HepG2 (cell line): Measurements from ENCODE around the gene HNRNPA1. TPM values are rescaled to one million over a fixed set of nuclear protein-coding genes. Genes with fewer than 3 reads are reported as not detected.

Source experiments
- ATF7 ChIP-seq, 2 experiments: fragments of 450-650 bp in 1 of 2; sonication (generic) in 1 of 2; formaldehyde crosslinking in 1 of 2; IDR thresholded peaks; 2 replicates each; pipeline versions ENCODE4 v1.4.0 to v1.6.1; 2016 to 2020; ENCODE audit warnings: antibody characterized with exemption in 1 of 2, mild to moderate bottlenecking in 1 of 2, missing genetic modification reagents in 1 of 2
- ATRX ChIP-seq: sonication (generic); formaldehyde crosslinking; IDR thresholded peaks from 2 replicates; pipeline ENCODE4 v1.4.0; 2020; ENCODE audit warnings: missing genetic modification reagents, borderline replicate concordance
- DR1 ChIP-seq: sonication (generic); formaldehyde crosslinking; IDR thresholded peaks from 2 replicates; pipeline ENCODE4 v1.8.0; 2021; ENCODE audit warnings: mild to moderate bottlenecking, missing genetic modification reagents, inconsistent platforms
- KMT2B ChIP-seq: IDR thresholded peaks from 2 replicates; pipeline ENCODE4 v1.6.1; 2016; ENCODE audit warnings: missing genetic modification reagents, missing compliant biosample characterization
- MZF1 ChIP-seq: sonication (generic); formaldehyde crosslinking; IDR thresholded peaks from 2 replicates; pipeline ENCODE4 v1.8.1; 2023; ENCODE audit warnings: mild to moderate bottlenecking, missing genetic modification reagents, borderline replicate concordance
- NR2F6 ChIP-seq, 2 experiments: IDR thresholded peaks; 2 replicates each; pipeline ENCODE4 v1.6.1; 2016; ENCODE audit warnings: antibody characterized with exemption in 1 of 2, mild to moderate bottlenecking in 1 of 2
- RORA ChIP-seq: sonication (generic); formaldehyde crosslinking; IDR thresholded peaks from 2 replicates; pipeline ENCODE4 v1.5.0; 2020; ENCODE audit warnings: mild to moderate bottlenecking, missing genetic modification reagents, moderate library complexity
- SMAD1 ChIP-seq: sonication (generic); formaldehyde crosslinking; IDR thresholded peaks from 2 replicates; pipeline ENCODE4 v1.4.0; 2020; ENCODE audit warnings: missing genetic modification reagents, low read depth, mild to moderate bottlenecking, borderline replicate concordance
- ZNF224 ChIP-seq: sonication (generic); formaldehyde crosslinking; IDR thresholded peaks from 2 replicates; pipeline ENCODE4 v1.5.0; 2020; ENCODE audit warnings: mild to moderate bottlenecking, missing genetic modification reagents
- ZNF30 ChIP-seq: sonication (generic); formaldehyde crosslinking; IDR thresholded peaks from 2 replicates; pipeline ENCODE4 v1.5.0; 2020; ENCODE audit warnings: mild to moderate bottlenecking, missing genetic modification reagents
- ZNF660 ChIP-seq: sonication (generic); formaldehyde crosslinking; IDR thresholded peaks from 2 replicates; pipeline ENCODE4 v1.5.1; 2020; ENCODE audit warnings: mild to moderate bottlenecking, low read depth, missing genetic modification reagents, borderline replicate concordance
- ZNF75D ChIP-seq: sonication (generic); formaldehyde crosslinking; IDR thresholded peaks from 2 replicates; pipeline ENCODE4 v1.8.1; 2023; ENCODE audit warnings: missing genetic modification reagents, mild to moderate bottlenecking, borderline replicate concordance
- ZNF775 ChIP-seq: sonication (generic); formaldehyde crosslinking; IDR thresholded peaks from 2 replicates; pipeline ENCODE4 v1.4.0; 2020; ENCODE audit warnings: missing genetic modification reagents, mild to moderate bottlenecking, moderate library complexity, borderline replicate concordance
- polyA plus RNA-seq, 8 experiments: library from polyadenylated mRNA; depleted of rRNA in 3 of 8; stranded (reverse) in 7 of 8; unstranded in 1 of 8; fragments of >200 nt; fragmentation: Illumina TruSeq in 4 of 8; extraction: Trizol in 4 of 8; gene quantifications; 2 replicates each; pipeline versions ENCODE4 v1.2.1 to v1.2.3, GENCODE V29; 2011 to 2016; ENCODE audit warnings: low read depth in 4 of 8, missing spikeins in 1 of 8, mixed read lengths in 1 of 8; ENCODE audit not compliant: insufficient read depth in 1 of 8
- total RNA-seq, 5 experiments: library from RNA; depleted of rRNA; stranded (reverse); fragments of >200 nt; fragmentation: Illumina TruSeq; extraction: Trizol; gene quantifications; 2 replicates each; pipeline ENCODE4 v1.2.3, GENCODE V29; 2016; ENCODE audit warnings: low read depth in 1 of 5
- TF ChIP-seq, protein P1 (sequence below): sonication (generic); formaldehyde crosslinking; IDR thresholded peaks from 2 replicates; pipeline ENCODE4 v1.4.0; 2020; ENCODE audit warnings: mild to moderate bottlenecking, low read depth, missing genetic modification reagents
- TF ChIP-seq, protein P2 (sequence below), 2 experiments: fragments of 450-650 bp in 1 of 2; sonication (generic) in 1 of 2; formaldehyde crosslinking in 1 of 2; IDR thresholded peaks; 2 replicates each; pipeline versions ENCODE4 v1.6.1 to v1.8.0; 2016 to 2022; ENCODE audit warnings: antibody characterized with exemption in 1 of 2, mild to moderate bottlenecking in 1 of 2, missing genetic modification reagents in 1 of 2
- TF ChIP-seq, protein P3 (sequence below): sonication (generic); formaldehyde crosslinking; IDR thresholded peaks from 2 replicates; pipeline ENCODE4 v1.5.0; 2020; ENCODE audit warnings: missing genetic modification reagents

The HNRNPA1 gene
- total and polyA plus RNA-seq, 2 of the 13 experiments (the other 11 are each of a cell fraction or from before 2014, with no cell fraction given), result 535 to 1,820 TPM

GRCh38 chr12:54300732-54301427 lies 20.4 kb downstream of the HNRNPA1 start, which contains the start of gene NFE2 (continued):
- no peak for TF ChIP-seq ATF7 (IDR thresholded peaks at IDR 0.05)
- peak; percentile 66; the same call in 1 of the 2 replicates for TF ChIP-seq ATF7 (CRISPR knock-in tag; IDR thresholded peaks at IDR 0.05)
- TF ChIP-seq KMT2B, result no peak
- no peak for TF ChIP-seq ZNF224
- no peak for TF ChIP-seq ZNF660 (CRISPR knock-in tag)
- TF ChIP-seq SMAD1 (CRISPR knock-in tag), result no peak
- no peak for TF ChIP-seq ZNF775
- TF ChIP-seq ZNF75D, result no peak
- peak; percentile 64; the same call in 1 of the 2 replicates for TF ChIP-seq DR1
- TF ChIP-seq, protein P1, sequence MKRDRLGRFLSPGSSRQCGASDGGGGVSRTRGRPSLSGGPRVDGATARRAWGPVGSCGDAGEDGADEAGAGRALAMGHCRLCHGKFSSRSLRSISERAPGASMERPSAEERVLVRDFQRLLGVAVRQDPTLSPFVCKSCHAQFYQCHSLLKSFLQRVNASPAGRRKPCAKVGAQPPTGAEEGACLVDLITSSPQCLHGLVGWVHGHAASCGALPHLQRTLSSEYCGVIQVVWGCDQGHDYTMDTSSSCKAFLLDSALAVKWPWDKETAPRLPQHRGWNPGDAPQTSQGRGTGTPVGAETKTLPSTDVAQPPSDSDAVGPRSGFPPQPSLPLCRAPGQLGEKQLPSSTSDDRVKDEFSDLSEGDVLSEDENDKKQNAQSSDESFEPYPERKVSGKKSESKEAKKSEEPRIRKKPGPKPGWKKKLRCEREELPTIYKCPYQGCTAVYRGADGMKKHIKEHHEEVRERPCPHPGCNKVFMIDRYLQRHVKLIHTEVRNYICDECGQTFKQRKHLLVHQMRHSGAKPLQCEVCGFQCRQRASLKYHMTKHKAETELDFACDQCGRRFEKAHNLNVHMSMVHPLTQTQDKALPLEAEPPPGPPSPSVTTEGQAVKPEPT (CRISPR knock-in tag), result peak; percentile 80; the same call in 1 of the 2 replicates
- no peak for TF ChIP-seq RORA (CRISPR knock-in tag)
- TF ChIP-seq, protein P2, sequence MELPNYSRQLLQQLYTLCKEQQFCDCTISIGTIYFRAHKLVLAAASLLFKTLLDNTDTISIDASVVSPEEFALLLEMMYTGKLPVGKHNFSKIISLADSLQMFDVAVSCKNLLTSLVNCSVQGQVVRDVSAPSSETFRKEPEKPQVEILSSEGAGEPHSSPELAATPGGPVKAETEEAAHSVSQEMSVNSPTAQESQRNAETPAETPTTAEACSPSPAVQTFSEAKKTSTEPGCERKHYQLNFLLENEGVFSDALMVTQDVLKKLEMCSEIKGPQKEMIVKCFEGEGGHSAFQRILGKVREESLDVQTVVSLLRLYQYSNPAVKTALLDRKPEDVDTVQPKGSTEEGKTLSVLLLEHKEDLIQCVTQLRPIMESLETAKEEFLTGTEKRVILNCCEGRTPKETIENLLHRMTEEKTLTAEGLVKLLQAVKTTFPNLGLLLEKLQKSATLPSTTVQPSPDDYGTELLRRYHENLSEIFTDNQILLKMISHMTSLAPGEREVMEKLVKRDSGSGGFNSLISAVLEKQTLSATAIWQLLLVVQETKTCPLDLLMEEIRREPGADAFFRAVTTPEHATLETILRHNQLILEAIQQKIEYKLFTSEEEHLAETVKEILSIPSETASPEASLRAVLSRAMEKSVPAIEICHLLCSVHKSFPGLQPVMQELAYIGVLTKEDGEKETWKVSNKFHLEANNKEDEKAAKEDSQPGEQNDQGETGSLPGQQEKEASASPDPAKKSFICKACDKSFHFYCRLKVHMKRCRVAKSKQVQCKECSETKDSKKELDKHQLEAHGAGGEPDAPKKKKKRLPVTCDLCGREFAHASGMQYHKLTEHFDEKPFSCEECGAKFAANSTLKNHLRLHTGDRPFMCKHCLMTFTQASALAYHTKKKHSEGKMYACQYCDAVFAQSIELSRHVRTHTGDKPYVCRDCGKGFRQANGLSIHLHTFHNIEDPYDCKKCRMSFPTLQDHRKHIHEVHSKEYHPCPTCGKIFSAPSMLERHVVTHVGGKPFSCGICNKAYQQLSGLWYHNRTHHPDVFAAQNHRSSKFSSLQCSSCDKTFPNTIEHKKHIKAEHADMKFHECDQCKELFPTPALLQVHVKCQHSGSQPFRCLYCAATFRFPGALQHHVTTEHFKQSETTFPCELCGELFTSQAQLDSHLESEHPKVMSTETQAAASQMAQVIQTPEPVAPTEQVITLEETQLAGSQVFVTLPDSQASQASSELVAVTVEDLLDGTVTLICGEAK (IDR thresholded peaks at IDR 0.05), result no peak
- TF ChIP-seq, protein P2 (CRISPR knock-in tag; IDR thresholded peaks at IDR 0.05), result no peak
- TF ChIP-seq ATRX, result no peak
- TF ChIP-seq, protein P3, sequence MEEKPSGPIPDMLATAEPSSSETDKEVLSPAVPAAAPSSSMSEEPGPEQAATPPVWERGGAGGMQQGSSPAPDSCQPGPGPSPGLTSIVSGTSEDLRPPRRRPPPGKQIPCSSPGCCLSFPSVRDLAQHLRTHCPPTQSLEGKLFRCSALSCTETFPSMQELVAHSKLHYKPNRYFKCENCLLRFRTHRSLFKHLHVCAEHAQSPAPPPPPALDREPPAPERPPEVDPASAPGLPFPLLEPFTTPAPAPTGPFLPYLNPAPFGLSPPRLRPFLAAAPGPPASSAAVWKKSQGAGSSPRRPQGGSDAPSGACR (CRISPR knock-in tag), result no peak
- no peak for TF ChIP-seq MZF1 (CRISPR knock-in tag)
- TF ChIP-seq NR2F6 (IDR thresholded peaks at IDR 0.05), result no peak
- no peak for TF ChIP-seq NR2F6 (CRISPR knock-in tag; IDR thresholded peaks at IDR 0.05)
- TF ChIP-seq ZNF30 (CRISPR knock-in tag), result no peak
